Lung (tissue), 12 donors: Measurements from ENCODE around the gene MAST4. TPM values are rescaled to one million over a fixed set of nuclear protein-coding genes. Genes with fewer than 3 reads are reported as not detected.
A peak's percentile ranks its signal among the peaks of the same experiment; 100 is the strongest.

Source experiments
- ATAC-seq: fragments of 200-7000 bp; cut with Tn5 transposase; one replicate; pipeline ENCODE4 v1.9.1; 2020; ENCODE audit warnings: moderate number of reproducible peaks; ENCODE audit not compliant: insufficient read depth, low FRiP score
- DNase-seq, 3 donors: peaks; one replicate each; pipeline ENCODE4 v3.0.0-alpha.2; 2013 to 2017
- H3K27ac ChIP-seq, 2 donors: one replicate each; pipeline ENCODE4 v1.5.1; 2013; ENCODE audit warnings: mild to moderate bottlenecking in 2 of 2, moderate library complexity in 2 of 2, control low read depth in 1 of 2, inconsistent platforms in 1 of 2, low read depth in 1 of 2, low read length in 1 of 2
- H3K27me3 ChIP-seq, 3 donors: one replicate each; pipeline ENCODE4 v1.5.1; 2013; ENCODE audit warnings: low read length in 2 of 3; ENCODE audit not compliant: control insufficient read depth in 3 of 3, insufficient read depth in 3 of 3
- H3K36me3 ChIP-seq, 4 donors: one replicate each; pipeline ENCODE4 v1.5.1; 2013; ENCODE audit warnings: low read length in 4 of 4, mild to moderate bottlenecking in 1 of 4, moderate library complexity in 1 of 4; ENCODE audit not compliant: control insufficient read depth in 4 of 4, insufficient read depth in 4 of 4
- H3K4me1 ChIP-seq, 5 donors: one replicate each; pipeline ENCODE4 v1.5.1; 2013; ENCODE audit warnings: low read length in 5 of 5, mild to moderate bottlenecking in 2 of 5, moderate library complexity in 1 of 5; ENCODE audit not compliant: control insufficient read depth in 5 of 5, insufficient read depth in 5 of 5
- H3K4me3 ChIP-seq: one replicate; pipeline ENCODE4 v1.5.1; 2013; ENCODE audit warnings: mild to moderate bottlenecking, control low read depth, moderate library complexity
- H3K9ac ChIP-seq, 2 donors: one replicate each; pipeline ENCODE4 v1.5.1; 2013; ENCODE audit warnings: low read length in 2 of 2, control low read depth in 1 of 2; ENCODE audit not compliant: insufficient read depth in 1 of 2
- H3K9me3 ChIP-seq, 4 donors: one replicate each; pipeline ENCODE4 v1.5.1; 2013; ENCODE audit warnings: low read length in 3 of 4, mild to moderate bottlenecking in 1 of 4, moderate library complexity in 1 of 4; ENCODE audit not compliant: control insufficient read depth in 4 of 4, insufficient read depth in 3 of 4
- CTCF ChIP-seq: IDR thresholded peaks from 2 replicates; pipeline ENCODE4 v1.5.1; 2012; ENCODE audit warnings: mild to moderate bottlenecking; ENCODE audit errors: control extremely low read depth, extremely low read depth
- WGBS, 2 donors: extraction: QIAGEN DNeasy Blood & Tissue Kit; methylation state at CpG; one replicate each; pipeline ENCODE4 v1.1.7; 2013; 5-methylcytosine and 5-hydroxymethylcytosine counted together
- polyA plus RNA-seq, 2 donors: library from polyadenylated mRNA; stranded (reverse); fragments of 200-250 nt; gene quantifications; one replicate each; pipeline ENCODE4 v1.2.1, GENCODE V29; 2013
- total RNA-seq, 2 donors: library from RNA; depleted of rRNA in 1 of 2; stranded (reverse); fragments of >200 nt in 1 of 2; gene quantifications; one replicate each; pipeline ENCODE4 v1.2.1, GENCODE V29; 2014 to 2021
- donor health status: control.
- donor health status: control.
- donor health status: Bipolar disorder and iron deficiency.
- donor health status: healthy.
- donor health status: DM: yes; HTN: yes; CAD: no.

MAST4 gene
- total and polyA plus RNA-seq, 4 donors = 13.9 to 153 (median 46.2) TPM

- no peak for TF ChIP-seq CTCF
- ATAC-seq (no peak), DNase-seq (peak; percentile 42 to 77 (median 76))
- no peak overlapping the region for H3K27ac ChIP-seq
- peaks cover 0 to 49% (median 23%) of the 10 kb centered on the region in 5 donors for H3K4me1 ChIP-seq
- H3K9ac ChIP-seq = no peak overlapping the region
- WGBS, 2 donors = 92 to 94% methylated on average over 5 of the region's 5 CpGs
- H3K36me3 ChIP-seq = no peaks in the 10 kb centered on the region
- no peaks in the 10 kb centered on the region for H3K27me3 ChIP-seq
- no peak overlapping the region for H3K4me3 ChIP-seq
- no peaks in the 10 kb centered on the region for H3K9me3 ChIP-seq
Observed at GRCh38 chr5:66982470-66982869, 386.3 kb downstream of the MAST4 start.

DNA sequence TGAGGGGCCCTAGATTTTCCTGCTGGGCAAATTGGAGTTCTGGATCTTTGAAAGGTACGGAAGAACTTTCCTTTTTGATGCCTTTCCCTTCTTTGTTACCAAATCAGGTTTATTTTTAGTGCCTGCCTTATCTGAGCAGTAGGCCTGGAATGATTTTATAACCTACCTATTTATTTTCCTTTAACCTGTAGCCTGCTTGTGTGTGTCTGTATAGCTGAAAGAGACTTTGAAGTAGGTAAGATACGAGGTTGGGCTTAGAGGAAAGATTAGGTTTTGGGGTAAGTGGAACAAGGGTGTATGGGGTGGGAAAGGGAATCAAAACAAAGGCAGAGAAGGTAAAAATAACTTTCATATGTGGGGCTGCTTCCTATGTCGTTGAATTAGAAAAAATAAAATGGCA lies 389.2 kb downstream of the MAST4 start:
- Histone ChIP-seq H3K27me3 (no peaks in the 10 kb centered on the region), H3K36me3 (no peaks in the 10 kb centered on the region), H3K9me3 (no peaks in the 10 kb centered on the region), H3K4me1 (peaks cover 0 to 41% (median 24%) of the 10 kb centered on the region in 5 donors), H3K4me3 (no peak overlapping the region), H3K9ac (no peak overlapping the region), H3K27ac (no peak overlapping the region)
- ATAC-seq (no peak), DNase-seq (no peak)
- TF ChIP-seq CTCF = no peak
- 71 to 82% methylated on average over 3 of the region's 3 CpGs for WGBS, 2 donors

- Histone ChIP-seq H3K4me3 (no peak overlapping the region), H3K9ac (no peak overlapping the region), H3K27ac (no peak overlapping the region), H3K27me3 (no peaks in the 10 kb centered on the region), H3K36me3 (no peaks in the 10 kb centered on the region), H3K4me1 (peaks cover 0 to 35% (median 20%) of the 10 kb centered on the region in 5 donors), H3K9me3 (no peaks in the 10 kb centered on the region)
- DNase-seq (no peak), ATAC-seq (no peak)
- 91 to 93% methylated on average over 2 of the region's 2 CpGs for WGBS, 2 donors
- no peak for TF ChIP-seq CTCF
Observed at GRCh38 chr5:66986009-66986408, 389.8 kb downstream of the MAST4 start.

GRCh38 chr5:66986534-66986933 lies 390.3 kb downstream of the MAST4 start:
- Histone ChIP-seq H3K27ac (no peak overlapping the region), H3K36me3 (no peaks in the 10 kb centered on the region), H3K27me3 (no peaks in the 10 kb centered on the region), H3K4me3 (no peak overlapping the region), H3K9me3 (no peaks in the 10 kb centered on the region), H3K4me1 (peaks cover 0 to 30% (median 20%) of the 10 kb centered on the region in 5 donors), H3K9ac (no peak overlapping the region)
- no peak for TF ChIP-seq CTCF
- ATAC-seq = no peak
- 84 to 88% methylated on average over 4 of the region's 4 CpGs for WGBS, 2 donors
- no peak for DNase-seq
